ENCODE measurements around the gene IHH. TPM values are rescaled to one million over a fixed set of nuclear protein-coding genes. Genes with fewer than 3 reads are reported as not detected.

The IHH gene
- total and polyA plus RNA-seq, 2 donors (not counting 1 experiment from before 2014, with no cell fraction given) = 0.15 to 0.22 TPM

DNA sequence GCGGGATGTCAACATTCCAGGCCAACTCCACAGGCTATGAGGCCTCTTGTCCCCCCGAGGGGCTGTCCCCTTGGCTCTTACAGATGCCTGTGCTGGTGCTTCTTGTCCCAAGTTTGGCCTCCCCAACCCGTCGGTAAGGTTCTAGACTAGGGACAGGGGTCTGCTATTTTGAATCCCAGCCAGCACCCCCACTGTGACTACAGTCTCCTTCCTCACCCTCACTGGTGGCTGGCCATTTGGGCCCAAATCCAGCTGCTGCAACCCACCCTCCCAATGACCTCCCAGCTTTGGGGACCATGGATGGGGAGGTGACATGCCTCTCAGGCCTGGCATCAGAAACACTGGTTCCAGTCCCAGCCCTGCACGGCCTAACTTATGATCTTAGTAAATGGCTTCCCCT lies 38.1 kb downstream of the IHH start:
- DNase-seq = no peak
- WGBS (ENCODE audit: insufficient coverage) = 88% methylated on average over 2 of the region's 5 CpGs
- Histone ChIP-seq H3K4me3 (ENCODE audit: control extremely low read depth in 1 of 5, extremely low read depth in 1 of 5, insufficient read depth in 1 of 5, low read depth in 2 of 5, low read length in 4 of 5) (no peak overlapping the region), H3K27ac (ENCODE audit: low read length in 2 of 2) (no peak overlapping the region), H3K9me3 (ENCODE audit: control extremely low read depth in 1 of 3, control insufficient read depth in 2 of 3, insufficient read depth in 1 of 3, low read length in 2 of 3) (no peaks in the 10 kb centered on the region), H3K4me2 (replicated peaks; ENCODE audit: low read depth, low read length, poor library complexity, severe bottlenecking) (no peak overlapping the region), H4K20me1 (ENCODE audit: control insufficient read depth, insufficient read depth, low read length, poor library complexity, severe bottlenecking) (no peaks in the 10 kb centered on the region), H3K27me3 (replicated peaks in 1 of 4; ENCODE audit: control extremely low read depth in 1 of 4, control insufficient read depth in 3 of 4, insufficient read depth in 4 of 4, low read length in 3 of 4) (peaks cover 0 to 14% (median 1%) of the 10 kb centered on the region in 4 experiments), H3K9ac (ENCODE audit: low read length) (no peak overlapping the region), H3K79me2 (ENCODE audit: control insufficient read depth, insufficient read depth, low read length) (no peaks in the 10 kb centered on the region), H3K36me3 (replicated peaks in 1 of 2; ENCODE audit: control extremely low read depth in 1 of 2, control insufficient read depth in 1 of 2, extremely low read depth in 1 of 2, insufficient read depth in 2 of 2, low read length in 1 of 2) (no peaks in the 10 kb centered on the region), H3K4me1 (ENCODE audit: control insufficient read depth in 2 of 2, insufficient read depth in 2 of 2, low read length in 2 of 2) (no peaks in the 10 kb centered on the region), H2AFZ (ENCODE audit: insufficient read depth, low read depth, low read length, poor library complexity, severe bottlenecking) (no peak overlapping the region)
- intact Hi-C loops (cut with micrococcal nuclease) = no loop called here
- Mint-ChIP-seq H3K27ac (no peak overlapping the region), H3K27me3 (peaks cover 22% of the 10 kb centered on the region), H3K4me1 (no peaks in the 10 kb centered on the region), H3K9me3 (ENCODE audit: insufficient read depth) (no peaks in the 10 kb centered on the region), H3K4me3 (no peak overlapping the region)
- no peak for ATAC-seq (ENCODE audit: low read depth)
- no peak for TF ChIP-seq EZH2 (IDR thresholded peaks at IDR 0.05; ENCODE audit: borderline replicate concordance, insufficient read depth, low read depth, low read length, poor library complexity, severe bottlenecking)
- TF ChIP-seq, protein P1, sequence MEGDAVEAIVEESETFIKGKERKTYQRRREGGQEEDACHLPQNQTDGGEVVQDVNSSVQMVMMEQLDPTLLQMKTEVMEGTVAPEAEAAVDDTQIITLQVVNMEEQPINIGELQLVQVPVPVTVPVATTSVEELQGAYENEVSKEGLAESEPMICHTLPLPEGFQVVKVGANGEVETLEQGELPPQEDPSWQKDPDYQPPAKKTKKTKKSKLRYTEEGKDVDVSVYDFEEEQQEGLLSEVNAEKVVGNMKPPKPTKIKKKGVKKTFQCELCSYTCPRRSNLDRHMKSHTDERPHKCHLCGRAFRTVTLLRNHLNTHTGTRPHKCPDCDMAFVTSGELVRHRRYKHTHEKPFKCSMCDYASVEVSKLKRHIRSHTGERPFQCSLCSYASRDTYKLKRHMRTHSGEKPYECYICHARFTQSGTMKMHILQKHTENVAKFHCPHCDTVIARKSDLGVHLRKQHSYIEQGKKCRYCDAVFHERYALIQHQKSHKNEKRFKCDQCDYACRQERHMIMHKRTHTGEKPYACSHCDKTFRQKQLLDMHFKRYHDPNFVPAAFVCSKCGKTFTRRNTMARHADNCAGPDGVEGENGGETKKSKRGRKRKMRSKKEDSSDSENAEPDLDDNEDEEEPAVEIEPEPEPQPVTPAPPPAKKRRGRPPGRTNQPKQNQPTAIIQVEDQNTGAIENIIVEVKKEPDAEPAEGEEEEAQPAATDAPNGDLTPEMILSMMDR (IDR thresholded peaks at IDR 0.05) = no peak
- ChIA-PET CTCF (interaction anchor here (0.9 kb wide), 1 partner anchor 9 kb away, joined by 3 read pairs; no protein-coding TSS in a partner anchor), POLR2A (no interaction called here)

DNA sequence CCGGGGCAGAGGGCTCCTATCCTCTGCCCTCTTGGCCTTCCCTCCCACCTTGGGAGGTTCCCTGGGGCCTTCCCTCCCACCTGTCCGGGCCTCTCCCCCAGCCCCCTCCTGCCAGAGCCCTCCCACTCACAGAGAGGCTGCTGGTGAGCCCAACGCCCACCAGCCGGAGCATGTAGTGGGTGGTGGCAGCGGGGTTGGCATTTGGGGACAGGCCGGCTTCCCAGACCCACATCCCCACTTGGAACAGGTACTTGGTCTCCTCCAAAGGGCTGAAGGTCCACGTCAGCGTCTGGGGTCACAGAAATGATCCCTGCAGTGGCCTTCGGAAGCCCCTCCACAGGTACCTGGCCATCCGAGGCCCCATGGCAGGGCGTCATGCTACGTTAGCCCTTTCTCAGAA lies 38.7 kb downstream of the IHH start:
- Histone ChIP-seq H4K20me1 (ENCODE audit: control insufficient read depth, insufficient read depth, low read length, poor library complexity, severe bottlenecking) (no peaks in the 10 kb centered on the region), H3K27ac (ENCODE audit: low read length in 2 of 2) (no peak overlapping the region), H2AFZ (ENCODE audit: insufficient read depth, low read depth, low read length, poor library complexity, severe bottlenecking) (no peak overlapping the region), H3K9me3 (ENCODE audit: control extremely low read depth in 1 of 3, control insufficient read depth in 2 of 3, insufficient read depth in 1 of 3, low read length in 2 of 3) (no peaks in the 10 kb centered on the region), H3K27me3 (replicated peaks in 1 of 4; ENCODE audit: control extremely low read depth in 1 of 4, control insufficient read depth in 3 of 4, insufficient read depth in 4 of 4, low read length in 3 of 4) (peaks cover 0 to 14% (median 1%) of the 10 kb centered on the region in 4 experiments), H3K4me3 (ENCODE audit: control extremely low read depth in 1 of 5, extremely low read depth in 1 of 5, insufficient read depth in 1 of 5, low read depth in 2 of 5, low read length in 4 of 5) (no peak overlapping the region), H3K9ac (ENCODE audit: low read length) (no peak overlapping the region), H3K4me1 (ENCODE audit: control insufficient read depth in 2 of 2, insufficient read depth in 2 of 2, low read length in 2 of 2) (no peaks in the 10 kb centered on the region), H3K79me2 (ENCODE audit: control insufficient read depth, insufficient read depth, low read length) (no peaks in the 10 kb centered on the region), H3K36me3 (replicated peaks in 1 of 2; ENCODE audit: control extremely low read depth in 1 of 2, control insufficient read depth in 1 of 2, extremely low read depth in 1 of 2, insufficient read depth in 2 of 2, low read length in 1 of 2) (no peaks in the 10 kb centered on the region), H3K4me2 (replicated peaks; ENCODE audit: low read depth, low read length, poor library complexity, severe bottlenecking) (no peak overlapping the region)
- H3K4me3 Mint-ChIP-seq = no peak overlapping the region
- WGBS (ENCODE audit: insufficient coverage) = 93% methylated on average over 11 of the region's 12 CpGs
- peaks cover 23% of the 10 kb centered on the region for H3K27me3 Mint-ChIP-seq
- intact Hi-C loops (cut with micrococcal nuclease) = no loop called here
- H3K9me3 Mint-ChIP-seq (ENCODE audit: insufficient read depth) = no peaks in the 10 kb centered on the region
- DNase-seq = no peak
- TF ChIP-seq, protein P1 (IDR thresholded peaks at IDR 0.05) = no peak
- TF ChIP-seq EZH2 (IDR thresholded peaks at IDR 0.05; ENCODE audit: borderline replicate concordance, insufficient read depth, low read depth, low read length, poor library complexity, severe bottlenecking) = no peak
- POLR2A ChIA-PET = no interaction called here
- ATAC-seq (ENCODE audit: low read depth) = no peak
- CTCF ChIA-PET = interaction anchor here (0.9 kb wide), 1 partner anchor 10 kb away, joined by 3 read pairs; no protein-coding TSS in a partner anchor
- H3K27ac Mint-ChIP-seq = no peak overlapping the region
- no peaks in the 10 kb centered on the region for H3K4me1 Mint-ChIP-seq

Data from B cell (primary cell).